ENCODE measurements around the gene ANGPTL7.
A peak's percentile ranks its signal among the peaks of the same experiment; 100 is the strongest.
"Not testable (repeated sequence)": the region's sequence is repeated elsewhere in the genome, so short reads cannot be mapped to it uniquely, and the experiment has no call there.

Gene ANGPTL7

DNA sequence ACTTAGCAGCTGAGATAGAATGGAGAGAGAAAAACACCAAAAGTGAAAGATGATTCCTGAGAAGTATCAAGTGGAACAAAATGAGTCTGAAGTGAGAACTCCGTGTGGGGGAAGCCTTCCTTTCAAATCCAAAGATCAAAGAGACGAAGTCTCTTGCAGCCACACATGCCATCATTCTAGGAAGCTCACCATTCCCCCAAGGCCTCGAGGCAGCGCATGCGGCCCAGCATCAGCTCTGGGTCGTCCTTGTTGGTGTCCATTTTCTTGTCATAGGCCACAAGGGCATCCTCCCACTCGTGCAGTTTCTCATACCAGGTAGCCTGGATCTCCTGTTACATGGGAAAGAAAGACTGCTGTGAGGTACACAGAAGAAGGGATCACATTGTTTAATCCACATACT lies 32.2 kb upstream of the ANGPTL7 start:
- no peaks in the 10 kb centered on the region for H3K27me3 Mint-ChIP-seq (ENCODE audit: low read depth)
- peak overlapping the region; percentile 0 for H3K27ac Mint-ChIP-seq
- H3K9me3 Mint-ChIP-seq = no peaks in the 10 kb centered on the region
- H3K4me3 Mint-ChIP-seq = no peak overlapping the region
- H3K36me3 Mint-ChIP-seq (ENCODE audit: low read depth) = peaks cover 14% of the 10 kb centered on the region
- H3K4me1 Mint-ChIP-seq (ENCODE audit: low read depth) = peaks cover 6% of the 10 kb centered on the region

DNA sequence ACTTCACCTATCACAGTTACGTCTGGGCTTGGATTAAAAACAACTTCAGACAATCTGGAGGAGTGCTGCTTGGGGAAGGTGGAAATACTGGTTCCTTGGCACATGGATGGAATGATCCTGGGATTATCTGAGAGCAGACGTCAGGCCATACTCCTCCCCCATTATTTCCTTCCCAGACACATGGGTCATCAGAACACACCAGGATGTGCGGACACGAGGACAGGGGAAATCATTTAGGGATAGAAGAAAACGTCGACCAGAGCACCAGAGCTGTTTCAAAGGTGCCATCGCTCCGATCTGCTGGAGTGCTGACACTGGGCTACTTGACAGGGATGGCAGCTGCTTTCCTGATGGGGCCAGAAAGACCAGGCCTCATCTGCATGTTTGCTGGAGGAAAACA lies 31.8 kb upstream of the ANGPTL7 start:
- no peaks in the 10 kb centered on the region for H3K9me3 Mint-ChIP-seq
- no peak overlapping the region for H3K27ac Mint-ChIP-seq
- no peaks in the 10 kb centered on the region for H3K27me3 Mint-ChIP-seq (ENCODE audit: low read depth)
- H3K4me3 Mint-ChIP-seq = no peak overlapping the region
- peaks cover 6% of the 10 kb centered on the region for H3K4me1 Mint-ChIP-seq (ENCODE audit: low read depth)
- H3K36me3 Mint-ChIP-seq (ENCODE audit: low read depth) = peaks cover 17% of the 10 kb centered on the region

DNA sequence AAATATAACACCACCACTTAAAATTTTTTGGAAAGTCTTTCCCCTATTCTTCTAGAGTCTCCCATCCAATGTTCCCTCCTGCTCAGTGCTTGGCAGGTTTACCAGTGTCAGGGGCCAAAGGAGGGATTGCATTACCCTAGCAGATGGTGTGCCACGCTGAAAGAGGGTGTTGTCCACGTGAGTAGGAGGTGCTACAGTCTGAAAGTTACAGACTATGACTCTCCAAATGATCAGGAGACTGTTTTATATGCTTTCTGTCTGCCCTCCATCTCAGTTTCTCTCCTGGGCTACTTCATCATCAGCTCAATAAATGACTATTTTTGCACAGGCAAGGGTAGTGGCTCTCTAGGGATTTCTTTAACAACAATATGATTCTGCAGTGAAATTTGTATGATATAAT lies 31.3 kb upstream of the ANGPTL7 start:
- no peaks in the 10 kb centered on the region for H3K27me3 Mint-ChIP-seq (ENCODE audit: low read depth)
- H3K36me3 Mint-ChIP-seq (ENCODE audit: low read depth) = peaks cover 14% of the 10 kb centered on the region
- H3K4me3 Mint-ChIP-seq = no peak overlapping the region
- H3K4me1 Mint-ChIP-seq (ENCODE audit: low read depth) = peaks cover 6% of the 10 kb centered on the region
- H3K9me3 Mint-ChIP-seq = no peaks in the 10 kb centered on the region
- H3K27ac Mint-ChIP-seq = no peak overlapping the region

DNA sequence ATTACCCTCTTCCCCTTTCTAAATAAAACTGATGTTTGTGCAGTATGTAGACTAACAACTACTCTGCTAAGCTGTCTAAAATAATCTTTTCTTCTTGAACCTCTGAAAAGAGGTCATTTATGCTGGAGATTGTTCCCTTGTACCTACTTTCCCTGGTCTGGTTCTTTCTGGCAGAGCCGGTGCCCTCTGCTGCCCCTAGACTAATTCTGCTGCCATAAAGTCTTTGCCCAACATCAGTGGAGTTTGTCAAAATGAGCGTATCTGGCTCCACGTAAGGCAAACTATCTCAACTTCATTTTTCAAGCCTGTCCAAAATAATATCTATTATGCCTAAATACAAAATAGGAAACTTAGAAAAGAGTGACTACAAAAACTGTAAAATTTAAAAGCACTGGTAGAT lies 30.9 kb upstream of the ANGPTL7 start:
- Mint-ChIP-seq H3K36me3 (ENCODE audit: low read depth) (peaks cover 11% of the 10 kb centered on the region), H3K27ac (no peak overlapping the region), H3K9me3 (no peaks in the 10 kb centered on the region), H3K27me3 (ENCODE audit: low read depth) (no peaks in the 10 kb centered on the region), H3K4me1 (ENCODE audit: low read depth) (peaks cover 6% of the 10 kb centered on the region), H3K4me3 (no peak overlapping the region)

DNA sequence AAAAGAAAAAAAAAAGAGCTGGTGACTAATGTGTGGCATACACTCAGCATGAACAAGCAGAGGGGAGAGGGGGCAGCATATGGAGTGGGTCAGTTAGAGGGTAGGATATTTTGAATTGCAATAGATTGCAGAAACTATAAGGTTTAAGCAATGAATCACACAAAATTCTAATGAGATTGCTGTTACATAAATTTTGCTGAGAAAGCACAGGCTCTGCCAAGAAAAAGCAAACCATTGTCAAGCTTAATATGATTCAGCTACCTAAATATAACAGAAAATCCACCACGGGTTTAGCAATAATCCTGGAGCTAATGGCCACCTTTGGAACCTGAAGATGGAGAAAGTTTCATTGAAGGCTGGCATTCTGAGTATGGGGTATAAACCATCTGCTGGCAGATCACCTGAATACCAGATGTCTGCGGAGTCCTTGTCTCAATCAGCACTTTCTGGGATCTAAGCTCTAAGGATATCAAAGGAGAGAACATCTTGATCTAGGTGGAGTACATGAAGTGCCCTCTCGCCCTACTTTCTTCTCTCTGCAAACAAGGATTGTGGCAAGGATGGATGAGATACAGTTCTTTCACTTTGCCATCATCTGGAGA lies 30.3 kb upstream of the ANGPTL7 start:
- H3K4me1 Mint-ChIP-seq (ENCODE audit: low read depth) = peaks cover 8% of the 10 kb centered on the region
- no peak overlapping the region for H3K27ac Mint-ChIP-seq
- peaks cover 14% of the 10 kb centered on the region for H3K36me3 Mint-ChIP-seq (ENCODE audit: low read depth)
- H3K27me3 Mint-ChIP-seq (ENCODE audit: low read depth) = no peaks in the 10 kb centered on the region
- no peak overlapping the region for H3K4me3 Mint-ChIP-seq
- no peaks in the 10 kb centered on the region for H3K9me3 Mint-ChIP-seq

DNA sequence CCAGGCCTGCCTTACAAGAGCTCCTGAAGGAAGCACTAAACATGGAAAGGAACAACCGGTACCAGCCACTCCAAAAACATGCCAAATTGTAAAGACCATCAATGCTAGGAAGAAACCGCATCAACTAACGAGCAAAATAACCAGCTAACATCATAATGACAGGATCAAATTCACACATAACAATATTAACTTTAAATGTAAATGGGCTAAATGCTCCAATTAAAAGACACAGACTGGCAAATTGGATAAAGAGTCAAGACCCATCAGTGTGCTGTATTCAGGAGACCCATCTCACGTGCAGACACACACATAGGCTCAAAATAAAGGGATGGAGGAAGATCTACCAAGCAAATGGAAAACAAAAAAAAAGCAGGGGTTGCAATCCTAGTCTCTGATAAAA lies 26.4 kb upstream of the ANGPTL7 start:
- peaks cover 19% of the 10 kb centered on the region for H3K36me3 Mint-ChIP-seq (ENCODE audit: low read depth)
- not testable (repeated sequence) for H3K27me3 Mint-ChIP-seq (ENCODE audit: low read depth); H3K4me3 Mint-ChIP-seq; H3K4me1 Mint-ChIP-seq (ENCODE audit: low read depth); H3K27ac Mint-ChIP-seq; H3K9me3 Mint-ChIP-seq

DNA sequence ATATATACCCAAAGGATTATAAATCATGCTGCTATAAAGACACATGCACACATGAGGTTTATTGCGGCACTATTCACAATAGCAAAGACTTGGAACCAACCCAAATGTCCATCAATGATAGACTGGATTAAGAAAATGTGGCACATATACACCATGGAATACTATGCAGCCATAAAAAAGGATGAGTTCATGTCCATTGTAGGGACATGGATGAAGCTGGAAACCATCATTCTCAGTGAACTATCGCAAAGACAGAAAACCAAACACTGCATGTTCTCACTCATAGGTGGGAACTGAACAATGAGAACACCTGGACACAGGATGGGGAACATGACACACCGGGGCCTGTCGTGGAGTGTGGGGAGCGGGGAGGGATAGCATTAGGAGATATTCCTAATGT lies 22.4 kb upstream of the ANGPTL7 start:
- H3K36me3 Mint-ChIP-seq (ENCODE audit: low read depth) = peaks cover 19% of the 10 kb centered on the region
- H3K4me3 Mint-ChIP-seq = not testable (repeated sequence)

DNA sequence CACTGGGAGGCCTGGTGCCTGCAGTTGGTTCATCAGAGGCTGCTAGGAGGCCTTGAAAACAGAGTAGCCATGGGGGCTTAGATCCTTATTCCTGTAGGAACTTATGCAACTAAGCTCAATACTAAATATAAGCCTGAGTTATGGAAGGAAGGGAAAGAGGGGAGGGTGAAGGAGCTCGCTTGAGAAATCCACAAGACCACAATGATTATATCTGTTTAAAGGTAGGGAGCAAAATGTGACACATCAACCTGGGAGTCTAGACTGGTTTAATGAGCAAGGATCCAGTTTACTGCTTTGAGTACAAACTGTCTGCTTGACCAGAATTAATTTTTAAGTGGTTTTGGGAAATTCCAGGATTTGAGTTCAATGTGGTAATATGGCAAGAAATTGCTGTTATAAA lies 20.4 kb upstream of the ANGPTL7 start:
- Mint-ChIP-seq H3K9me3 (no peaks in the 10 kb centered on the region), H3K27me3 (ENCODE audit: low read depth) (no peaks in the 10 kb centered on the region), H3K4me1 (ENCODE audit: low read depth) (no peaks in the 10 kb centered on the region), H3K27ac (no peak overlapping the region), H3K4me3 (no peak overlapping the region), H3K36me3 (ENCODE audit: low read depth) (peaks cover 15% of the 10 kb centered on the region)

More for the DNA sequence above, 22.4 kb upstream of the ANGPTL7 start:
- H3K27ac Mint-ChIP-seq; H3K4me1 Mint-ChIP-seq (ENCODE audit: low read depth); H3K27me3 Mint-ChIP-seq (ENCODE audit: low read depth); H3K9me3 Mint-ChIP-seq: not testable (repeated sequence)

DNA sequence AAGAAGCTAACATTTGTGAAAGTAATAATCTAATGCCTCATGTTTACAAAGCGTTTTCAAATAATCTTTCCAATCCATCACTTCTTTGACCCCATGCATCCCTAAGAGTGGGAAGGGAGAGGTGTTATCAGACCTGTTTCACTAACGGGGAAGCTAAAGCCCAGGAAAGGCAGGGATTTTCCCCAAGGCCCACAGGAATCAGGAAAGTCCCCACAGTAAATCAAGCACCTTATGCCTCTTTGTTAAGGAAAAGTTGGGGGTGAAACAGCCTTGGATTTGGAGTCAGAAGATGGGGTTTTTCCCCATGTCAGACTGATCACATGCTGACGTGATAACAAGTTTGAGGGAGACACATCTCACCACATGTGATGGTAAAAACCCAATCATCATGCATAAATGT lies 20.0 kb upstream of the ANGPTL7 start:
- H3K9me3 Mint-ChIP-seq = no peaks in the 10 kb centered on the region
- H3K27me3 Mint-ChIP-seq (ENCODE audit: low read depth) = no peaks in the 10 kb centered on the region
- peaks cover 16% of the 10 kb centered on the region for H3K36me3 Mint-ChIP-seq (ENCODE audit: low read depth)
- H3K4me1 Mint-ChIP-seq (ENCODE audit: low read depth) = no peaks in the 10 kb centered on the region
- H3K27ac Mint-ChIP-seq = no peak overlapping the region
- no peak overlapping the region for H3K4me3 Mint-ChIP-seq

DNA sequence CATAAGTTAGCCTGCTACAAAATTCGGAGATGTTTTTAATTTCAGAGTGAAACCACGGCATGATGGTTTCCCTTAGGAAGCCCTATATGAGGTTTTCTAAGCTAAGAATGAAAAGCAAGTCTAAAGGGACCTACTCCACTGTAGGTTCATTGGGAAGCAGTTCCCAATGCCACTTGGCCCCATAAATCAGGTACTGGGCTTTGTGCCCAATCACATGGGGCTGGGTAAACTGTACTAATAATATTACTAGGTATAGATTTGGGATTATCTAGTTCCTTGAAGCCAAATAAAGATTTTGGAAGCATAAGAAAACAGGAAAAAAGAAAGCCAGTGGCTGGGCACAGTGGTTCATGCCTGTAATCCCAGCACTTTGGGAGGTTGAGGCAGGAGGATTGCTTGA lies 19.1 kb upstream of the ANGPTL7 start:
- H3K36me3 Mint-ChIP-seq (ENCODE audit: low read depth) = peaks cover 15% of the 10 kb centered on the region
- H3K4me3 Mint-ChIP-seq = no peak overlapping the region
- no peaks in the 10 kb centered on the region for H3K4me1 Mint-ChIP-seq (ENCODE audit: low read depth)
- H3K27ac Mint-ChIP-seq = no peak overlapping the region
- no peaks in the 10 kb centered on the region for H3K9me3 Mint-ChIP-seq
- no peaks in the 10 kb centered on the region for H3K27me3 Mint-ChIP-seq (ENCODE audit: low read depth)

DNA sequence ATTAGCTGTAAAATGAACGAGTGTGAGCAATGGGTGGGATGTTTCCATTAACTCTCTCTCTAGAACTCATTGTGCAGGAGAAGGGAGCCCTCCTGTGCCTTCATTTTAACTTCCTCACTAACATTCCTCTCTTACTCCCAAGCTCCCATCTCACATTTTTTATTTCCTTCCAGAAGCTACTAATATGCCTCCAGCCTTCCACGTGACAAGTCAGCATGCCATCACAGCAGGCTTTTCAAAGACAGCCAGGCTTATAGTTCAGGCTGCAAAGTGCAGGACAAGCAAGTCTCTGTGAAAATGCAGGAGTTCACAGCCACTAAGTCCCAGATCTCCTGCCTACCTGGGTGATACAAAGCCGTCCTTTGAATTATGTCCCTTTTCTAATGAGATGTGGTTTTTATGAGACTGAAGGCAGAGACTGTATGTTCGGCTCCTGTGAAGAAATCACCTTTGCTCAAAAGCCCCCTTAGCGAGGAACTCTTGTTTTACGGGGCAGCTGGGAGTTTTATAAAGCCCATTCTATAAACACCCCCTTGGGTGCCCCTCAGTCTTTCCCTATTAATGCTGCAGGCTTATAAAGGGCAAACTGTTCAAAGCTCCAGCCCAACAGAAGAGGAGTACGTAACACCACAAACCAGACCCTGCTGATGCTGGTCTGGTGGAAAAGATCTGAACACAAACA lies 14.8 kb upstream of the ANGPTL7 start:
- Mint-ChIP-seq H3K9me3 (no peaks in the 10 kb centered on the region), H3K4me3 (no peak overlapping the region), H3K27me3 (ENCODE audit: low read depth) (no peaks in the 10 kb centered on the region), H3K4me1 (ENCODE audit: low read depth) (no peaks in the 10 kb centered on the region), H3K36me3 (ENCODE audit: low read depth) (peaks cover 5% of the 10 kb centered on the region), H3K27ac (no peak overlapping the region)

DNA sequence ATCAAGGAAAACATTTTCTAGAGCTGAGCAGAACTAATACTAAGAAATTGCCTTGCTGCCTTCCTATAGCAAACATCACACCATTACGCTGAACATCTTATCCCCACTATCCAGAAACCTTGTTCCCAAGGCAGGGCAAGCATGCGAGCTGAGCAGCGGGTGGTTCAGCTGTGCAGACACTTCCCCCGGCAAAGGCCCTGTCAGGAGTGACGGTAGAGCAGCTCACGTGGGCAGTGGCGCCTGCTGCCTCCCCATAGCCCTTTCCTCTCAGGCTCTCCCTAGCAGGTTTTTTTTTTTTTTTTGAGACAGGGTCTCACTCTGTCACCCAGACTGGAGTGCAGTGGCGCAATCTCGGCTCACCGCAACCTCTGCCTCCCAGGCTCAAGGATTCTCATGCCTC lies 13.7 kb upstream of the ANGPTL7 start:
- Mint-ChIP-seq H3K27me3 (ENCODE audit: low read depth) (no peaks in the 10 kb centered on the region), H3K4me1 (ENCODE audit: low read depth) (no peaks in the 10 kb centered on the region), H3K4me3 (no peak overlapping the region), H3K9me3 (no peaks in the 10 kb centered on the region), H3K36me3 (ENCODE audit: low read depth) (peaks cover 5% of the 10 kb centered on the region), H3K27ac (no peak overlapping the region)

DNA sequence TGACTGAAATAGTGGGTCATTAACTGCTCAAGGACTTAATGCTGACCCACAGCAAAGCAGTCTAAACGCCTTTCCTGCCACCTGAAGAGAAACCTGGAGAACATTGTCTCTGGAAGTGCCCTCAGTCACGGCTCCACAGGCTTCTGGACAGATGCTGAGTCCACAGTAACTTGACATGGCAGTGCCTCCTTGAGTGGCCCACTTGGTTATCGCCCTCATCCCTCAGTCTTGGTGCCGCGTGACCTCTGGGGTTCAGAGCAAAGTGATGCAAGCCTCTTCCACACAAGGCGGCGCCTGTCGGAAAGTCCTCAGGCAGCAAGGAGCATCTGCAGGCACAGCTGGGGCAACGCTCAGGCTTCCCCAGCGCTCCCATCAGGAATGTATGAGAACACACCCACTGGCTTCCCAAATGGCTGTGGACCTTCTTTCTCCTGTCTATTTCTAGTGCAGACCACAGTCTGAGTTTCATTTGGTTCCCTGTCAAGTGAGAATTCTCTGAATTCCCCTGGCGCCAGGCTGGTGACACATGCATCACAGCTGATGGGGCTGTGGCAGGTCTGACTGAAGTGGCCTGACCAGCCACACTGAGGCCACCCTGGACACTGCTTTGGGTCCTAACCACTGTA lies 13.0 kb upstream of the ANGPTL7 start:
- no peak overlapping the region for H3K4me3 Mint-ChIP-seq

DNA sequence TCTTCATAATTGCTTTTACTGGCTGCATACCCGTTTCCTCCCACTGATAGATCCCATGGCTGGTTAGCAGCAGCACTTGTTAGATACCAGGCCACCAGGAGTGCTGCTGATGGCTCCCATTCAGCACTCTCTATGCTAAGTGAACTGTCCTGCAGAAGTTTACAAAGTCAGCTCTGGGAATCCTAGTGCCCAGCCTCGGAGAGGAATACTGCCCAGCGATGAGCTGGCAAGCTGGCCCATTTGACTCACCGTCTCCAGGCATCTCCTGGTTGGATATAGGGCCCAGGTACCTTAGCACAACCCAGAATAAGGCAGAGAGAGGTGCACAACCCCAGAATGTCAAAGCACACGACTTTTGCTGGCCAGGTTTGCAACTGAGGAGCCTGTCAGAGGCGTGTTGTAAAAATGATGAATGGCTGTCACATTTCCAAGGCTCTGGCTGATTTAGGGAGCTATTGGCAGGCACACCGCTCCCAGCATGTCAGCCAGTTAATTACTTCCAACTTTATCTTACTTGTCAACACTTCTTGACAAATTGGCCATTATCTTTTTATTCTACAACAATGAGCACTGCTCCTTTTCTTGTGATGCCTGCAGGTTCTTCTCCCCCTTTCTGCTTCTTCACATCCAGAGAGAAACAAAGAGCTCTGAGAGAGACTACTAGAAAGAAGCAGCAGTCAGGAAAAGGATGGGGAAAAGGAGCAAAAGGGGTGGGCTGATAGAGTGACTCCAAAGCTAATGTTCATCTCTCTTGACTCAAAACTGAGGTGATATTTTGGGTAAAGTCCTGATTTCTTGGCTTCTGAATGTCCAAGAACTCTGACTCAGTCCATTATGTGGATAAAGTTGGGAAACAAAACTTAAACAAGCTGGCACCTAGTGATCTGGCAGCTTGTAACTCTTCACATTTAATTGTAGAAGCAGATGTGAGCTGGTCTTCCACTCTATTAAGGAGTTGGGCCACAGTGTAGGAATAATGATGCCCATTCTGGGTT lies 10.8 kb upstream of the ANGPTL7 start:
- Mint-ChIP-seq H3K9me3 (no peaks in the 10 kb centered on the region), H3K27me3 (ENCODE audit: low read depth) (no peaks in the 10 kb centered on the region), H3K27ac (no peak overlapping the region), H3K36me3 (ENCODE audit: low read depth) (peaks cover 5% of the 10 kb centered on the region), H3K4me3 (no peak overlapping the region), H3K4me1 (ENCODE audit: low read depth) (no peaks in the 10 kb centered on the region)

More for the DNA sequence above, 13.0 kb upstream of the ANGPTL7 start:
- no peaks in the 10 kb centered on the region for H3K4me1 Mint-ChIP-seq (ENCODE audit: low read depth)
- H3K27ac Mint-ChIP-seq = no peak overlapping the region
- H3K9me3 Mint-ChIP-seq = no peaks in the 10 kb centered on the region
- H3K27me3 Mint-ChIP-seq (ENCODE audit: low read depth) = no peaks in the 10 kb centered on the region
- H3K36me3 Mint-ChIP-seq (ENCODE audit: low read depth) = peaks cover 5% of the 10 kb centered on the region
